HG03025 (cell line): ENCODE measurements around the gene HSD17B1.
A peak's percentile ranks its signal among the peaks of the same experiment; 100 is the strongest.

ENCODE experiments used
- ATAC-seq: cut with Tn5 transposase; IDR thresholded peaks from one replicate; pipeline ENCODE4 v1.9.1; 2021; ENCODE audit warnings: mild to moderate bottlenecking, moderate library complexity; ENCODE audit not compliant: unreplicated experiment, low FRiP score

HSD17B1 gene

DNA sequence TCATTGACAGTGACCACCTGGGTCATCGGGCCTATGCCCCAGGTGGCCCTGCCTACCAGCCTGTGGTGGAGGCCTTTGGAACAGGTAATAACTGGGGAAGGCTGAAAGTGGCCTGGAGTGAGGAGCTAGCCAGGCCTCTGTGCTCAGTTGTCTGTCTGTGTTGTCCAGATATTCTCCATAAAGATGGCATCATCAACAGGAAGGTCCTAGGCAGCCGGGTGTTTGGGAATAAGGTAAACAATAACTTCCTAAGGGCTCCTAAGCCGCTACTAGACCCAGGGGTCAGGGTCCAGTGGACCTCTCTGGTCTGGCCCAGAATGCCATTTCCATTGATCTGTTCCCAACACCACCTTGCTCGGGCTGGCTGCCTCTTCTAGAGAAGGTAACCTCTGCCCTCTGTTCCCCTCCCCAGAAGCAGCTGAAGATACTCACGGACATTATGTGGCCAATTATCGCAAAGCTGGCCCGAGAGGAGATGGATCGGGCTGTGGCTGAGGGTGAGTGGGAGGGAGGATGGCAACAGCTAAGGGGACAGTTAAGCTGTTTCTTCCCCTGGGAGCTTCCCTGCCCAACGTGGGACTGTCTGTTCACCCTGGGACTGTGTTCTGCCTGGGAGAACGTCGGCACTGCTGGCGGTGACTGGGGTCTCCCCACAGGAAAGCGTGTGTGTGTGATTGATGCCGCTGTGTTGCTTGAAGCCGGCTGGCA, 12.2 kb downstream of the HSD17B1 start:
- ATAC-seq = no peak

DNA sequence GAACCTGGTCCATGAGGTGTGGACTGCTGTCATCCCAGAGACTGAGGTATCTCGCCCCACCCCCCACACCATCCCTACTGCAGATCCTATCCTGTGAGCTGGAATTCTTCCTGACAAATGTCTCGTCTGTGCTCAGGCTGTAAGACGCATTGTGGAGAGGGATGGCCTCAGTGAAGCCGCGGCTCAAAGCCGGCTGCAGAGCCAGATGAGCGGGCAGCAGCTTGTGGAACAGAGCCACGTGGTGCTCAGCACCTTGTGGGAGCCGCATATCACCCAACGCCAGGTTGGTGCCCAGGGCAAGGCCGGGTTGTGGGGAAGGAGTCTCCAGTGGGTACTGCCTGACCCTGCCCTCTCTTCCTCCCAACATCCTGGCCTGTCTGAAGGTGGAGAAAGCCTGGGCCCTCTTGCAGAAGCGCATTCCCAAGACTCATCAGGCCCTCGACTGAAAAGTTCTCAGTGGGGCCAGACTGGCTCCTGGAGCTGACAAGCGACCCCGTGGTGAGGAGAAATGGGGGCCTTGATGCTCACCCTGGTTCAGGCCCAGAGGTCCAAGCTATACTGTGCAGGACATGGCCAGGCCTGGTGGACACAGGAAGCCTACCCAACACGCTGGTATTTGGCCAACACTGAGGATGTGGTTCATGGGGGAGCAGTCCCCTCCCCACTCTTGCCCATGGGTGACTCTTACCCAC, 12.9 kb downstream of the HSD17B1 start:
- ATAC-seq = no peak

DNA sequence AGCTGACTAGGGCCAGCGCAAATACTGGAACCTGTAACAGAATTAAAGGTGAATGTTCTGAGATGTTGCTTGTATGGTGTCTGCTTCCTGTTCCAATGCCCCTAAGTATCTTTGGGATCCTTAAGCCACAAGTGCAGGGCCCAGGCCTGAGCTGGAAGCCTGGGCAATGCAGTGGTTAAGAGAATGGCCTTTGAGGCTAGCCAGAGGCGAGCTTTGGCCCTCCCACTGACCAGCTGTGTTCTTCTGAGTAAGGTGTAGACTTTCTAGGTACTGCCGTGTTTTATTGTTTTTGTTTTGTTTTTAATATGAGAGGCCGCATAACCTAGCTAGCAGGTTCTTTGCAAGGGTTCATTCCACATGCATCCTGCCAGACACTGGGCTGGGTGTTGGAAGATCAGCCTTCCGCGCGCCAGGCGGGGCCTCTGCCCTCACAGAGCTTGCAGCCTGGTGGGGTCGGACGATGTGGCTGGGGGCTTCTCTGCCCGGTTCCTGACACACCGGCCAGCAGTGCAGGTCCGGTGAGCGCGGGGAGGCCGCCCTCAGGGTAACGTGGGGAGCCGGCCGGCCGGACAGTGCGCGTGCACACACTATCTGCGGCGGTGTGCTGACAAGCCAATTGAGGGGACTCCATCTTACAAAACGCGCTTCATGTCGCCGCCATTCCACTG, 13.6 kb downstream of the HSD17B1 start:
- no peak for ATAC-seq

DNA sequence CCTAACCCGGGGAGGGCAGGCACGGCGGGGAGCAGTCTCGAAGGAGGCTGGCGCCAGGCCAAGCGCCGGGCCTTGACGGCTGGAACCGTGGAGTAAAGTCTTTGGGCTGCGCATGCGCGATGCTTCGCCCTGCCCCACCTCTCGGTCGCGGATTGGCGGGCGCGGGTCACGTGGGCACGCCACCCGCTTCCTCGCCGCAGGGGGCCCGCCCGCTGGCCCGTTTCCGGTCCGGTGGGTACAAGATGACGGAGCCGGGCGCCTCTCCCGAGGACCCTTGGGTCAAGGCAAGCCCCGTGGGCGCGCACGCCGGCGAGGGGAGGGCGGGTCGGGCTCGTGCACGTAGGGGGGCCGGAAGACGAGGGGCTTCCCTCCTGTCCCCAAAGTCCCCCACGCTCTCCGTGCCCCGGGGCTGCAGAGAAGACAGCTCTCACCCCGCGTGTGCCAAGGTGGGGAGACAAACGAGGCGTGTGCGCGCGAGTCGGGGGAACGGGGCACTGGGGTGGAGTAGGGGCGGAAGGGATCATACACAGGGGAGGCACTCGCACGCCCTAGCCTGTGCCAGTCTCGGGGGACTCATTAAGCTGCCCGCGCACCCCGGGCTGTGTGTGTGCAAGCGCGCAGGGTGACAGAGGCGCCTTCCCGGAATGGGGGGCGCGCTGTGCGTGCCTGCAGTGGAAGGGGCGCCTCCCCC, 14.3 kb downstream of the HSD17B1 start, which contains the start of gene MLX:
Gene MLX (plus strand): TSS at position 218 of the 691 bp plus-strand sequence. CDS start 25 bp downstream, at position 243.
- peak; percentile 51 for ATAC-seq

DNA sequence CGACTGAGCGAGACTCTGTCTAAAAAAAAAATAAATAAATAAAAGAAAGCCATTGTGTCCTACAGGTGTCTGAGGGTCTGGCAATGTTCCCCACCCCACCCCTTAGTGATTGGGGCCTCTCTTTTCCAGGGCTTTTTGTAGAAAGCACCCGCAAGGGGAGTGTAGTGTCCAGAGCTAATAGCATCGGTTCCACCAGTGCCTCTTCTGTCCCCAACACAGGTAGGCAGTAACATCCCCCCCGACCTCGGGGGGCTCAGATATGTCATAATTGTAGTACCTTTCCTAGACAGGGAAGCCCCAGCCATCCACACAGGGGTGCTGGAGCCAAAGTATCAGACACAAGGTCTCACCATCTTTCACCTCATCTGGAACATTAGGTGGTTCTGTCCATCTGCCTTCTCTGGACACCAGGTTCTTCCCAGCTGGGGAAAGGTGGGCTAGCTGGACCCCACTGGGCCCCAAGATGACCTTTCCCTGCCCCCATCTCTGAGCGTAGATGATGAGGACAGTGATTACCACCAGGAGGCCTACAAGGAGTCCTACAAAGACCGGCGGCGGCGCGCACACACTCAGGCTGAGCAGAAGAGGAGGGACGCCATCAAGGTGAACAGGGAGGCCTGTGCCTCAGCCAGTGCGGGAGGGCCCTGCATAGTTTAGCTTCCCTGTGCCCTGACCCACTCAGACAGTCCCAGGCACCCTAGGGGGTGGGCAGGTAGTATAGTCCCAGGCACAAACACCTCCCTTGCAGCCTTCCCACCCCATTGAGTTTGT, 15.8 kb downstream of the HSD17B1 start:
- no peak for ATAC-seq

DNA sequence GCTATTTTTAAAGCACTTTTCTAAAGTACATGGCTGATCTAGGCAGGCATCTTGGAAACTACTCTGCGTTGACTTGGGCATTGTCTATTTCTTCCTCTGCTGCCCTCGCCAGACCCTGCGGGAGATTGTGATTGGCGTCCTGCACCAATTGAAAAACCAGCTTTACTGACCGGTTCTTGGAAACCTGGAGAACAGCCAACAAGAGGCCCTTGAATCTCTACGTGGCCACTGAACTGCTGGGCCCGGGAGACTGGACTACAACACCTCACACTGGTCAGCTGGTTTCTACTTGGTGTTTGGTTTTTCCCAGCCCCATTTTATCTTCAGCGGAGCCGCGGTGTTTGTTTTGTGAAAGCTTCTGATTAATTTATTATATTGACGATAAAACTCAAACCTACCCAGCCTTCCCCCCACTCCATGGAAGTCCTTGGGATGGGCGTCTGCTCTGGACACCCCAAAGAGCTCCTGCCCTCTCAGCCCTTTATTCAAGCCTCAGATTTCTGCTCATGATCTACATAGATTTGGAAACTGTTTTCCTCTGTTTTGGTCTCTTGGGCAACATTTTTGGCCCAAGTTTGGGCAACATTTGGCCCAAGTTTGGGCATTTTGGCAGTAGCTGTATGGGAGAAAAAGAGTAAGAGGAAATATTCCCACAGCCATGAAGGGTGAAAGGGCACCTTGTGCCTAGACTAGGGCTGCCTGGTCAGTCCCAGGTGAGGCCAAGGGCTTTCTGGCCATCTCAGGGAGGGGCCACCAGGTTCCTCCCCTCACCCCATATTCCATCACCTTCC, 18.9 kb downstream of the HSD17B1 start:
- no peak for ATAC-seq

DNA sequence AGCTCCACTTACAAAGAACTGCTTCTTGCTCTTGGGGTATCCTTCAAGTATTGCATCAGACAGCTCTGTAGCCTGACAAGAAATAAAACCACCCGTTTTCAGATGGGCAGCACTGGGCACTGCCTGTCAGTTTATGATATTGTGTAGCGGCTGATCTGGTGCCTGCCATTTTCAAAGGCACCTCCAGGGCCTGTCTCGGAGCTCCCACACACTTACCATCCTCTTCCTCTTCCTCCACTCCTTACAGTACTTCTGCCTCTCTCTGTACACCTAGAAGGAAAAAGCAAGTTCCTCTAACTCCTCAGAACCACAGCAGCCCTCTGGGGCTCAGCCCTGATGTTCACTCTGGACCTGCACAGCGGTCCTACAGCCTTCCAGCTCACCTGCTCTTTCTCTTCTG, 20.4 kb downstream of the HSD17B1 start:
- no peak for ATAC-seq

DNA sequence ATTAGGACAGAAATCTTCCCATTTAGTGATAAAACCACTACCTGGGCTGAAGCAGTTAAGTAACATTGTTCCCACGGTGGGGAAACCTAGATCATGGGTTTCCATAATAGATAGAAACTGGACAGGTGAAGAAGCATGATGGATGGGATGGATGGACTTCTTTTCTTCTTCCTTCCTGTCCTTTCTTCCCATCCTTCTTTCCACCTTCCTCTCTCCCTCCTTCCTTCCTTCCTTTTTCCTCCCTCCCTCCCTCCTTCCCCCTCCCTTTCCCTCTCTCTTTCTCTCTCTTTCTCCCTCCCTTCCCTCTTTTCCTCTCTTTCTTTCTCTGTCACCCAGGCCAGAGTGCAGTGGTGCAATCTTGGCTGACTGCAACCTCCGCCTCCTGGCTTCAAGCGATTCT, 21.7 kb downstream of the HSD17B1 start:
- no peak for ATAC-seq

DNA sequence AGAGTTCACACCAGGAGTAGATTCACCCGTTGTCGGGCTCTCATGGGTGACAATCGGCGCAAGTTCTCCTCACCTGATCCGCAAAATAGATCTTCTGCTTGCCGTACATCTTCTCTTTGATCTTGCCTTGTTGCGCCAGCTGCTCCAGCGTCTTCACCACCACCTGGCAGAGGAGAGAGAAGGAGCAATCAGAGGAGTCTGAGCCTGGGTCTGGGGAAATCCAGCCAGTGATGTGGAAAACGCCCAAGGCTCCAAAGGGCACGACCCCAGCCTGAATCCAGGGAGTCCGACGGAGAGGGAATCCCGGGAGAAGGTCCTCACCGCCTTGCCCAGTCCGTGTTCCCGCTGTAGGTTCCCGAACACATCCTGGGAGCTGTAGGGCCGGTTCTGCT, 24.4 kb downstream of the HSD17B1 start:
- no peak for ATAC-seq

DNA sequence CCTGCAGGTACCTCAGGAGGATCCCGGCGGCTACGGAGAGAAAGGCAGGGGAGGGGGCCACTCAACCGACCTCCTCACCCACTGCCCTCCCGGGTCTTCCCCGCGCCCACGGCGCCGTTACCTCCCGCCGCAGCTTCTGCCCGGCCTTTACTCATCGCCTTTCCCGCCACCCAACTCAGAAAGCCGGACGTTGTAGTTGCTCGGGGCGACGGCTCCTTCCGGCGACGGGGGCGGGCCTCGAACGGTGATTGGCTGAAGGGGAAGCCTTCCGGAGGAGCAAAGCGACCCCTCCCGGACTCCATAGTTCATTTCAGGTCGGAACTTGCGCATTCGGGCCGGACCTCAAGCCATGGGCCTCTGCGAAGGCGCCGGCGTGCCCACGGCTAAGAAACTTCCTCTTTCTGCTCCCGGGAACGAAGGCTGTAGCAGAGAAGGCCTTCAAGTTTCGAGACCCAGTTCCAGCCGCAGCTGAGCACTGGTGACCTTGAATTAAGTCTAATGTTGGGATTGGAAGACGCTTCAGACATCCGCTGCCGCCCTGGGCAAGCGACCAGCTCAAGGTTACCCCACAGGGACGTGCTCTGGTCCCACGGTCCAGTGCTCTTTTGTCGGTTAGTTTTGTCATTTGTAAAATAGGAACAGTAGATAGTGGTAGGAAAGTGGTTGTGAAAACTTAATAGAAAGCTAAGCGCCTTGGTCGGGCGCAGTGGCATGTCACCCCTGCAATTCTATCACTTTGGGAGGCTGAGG, 25.0 kb downstream of the HSD17B1 start, which contains the start of gene PSMC3IP:
Gene PSMC3IP (minus strand): TSS at position 198 of the 750 bp plus-strand sequence. CDS start 43 bp downstream, at position 155.
- ATAC-seq = peak; percentile 52

DNA sequence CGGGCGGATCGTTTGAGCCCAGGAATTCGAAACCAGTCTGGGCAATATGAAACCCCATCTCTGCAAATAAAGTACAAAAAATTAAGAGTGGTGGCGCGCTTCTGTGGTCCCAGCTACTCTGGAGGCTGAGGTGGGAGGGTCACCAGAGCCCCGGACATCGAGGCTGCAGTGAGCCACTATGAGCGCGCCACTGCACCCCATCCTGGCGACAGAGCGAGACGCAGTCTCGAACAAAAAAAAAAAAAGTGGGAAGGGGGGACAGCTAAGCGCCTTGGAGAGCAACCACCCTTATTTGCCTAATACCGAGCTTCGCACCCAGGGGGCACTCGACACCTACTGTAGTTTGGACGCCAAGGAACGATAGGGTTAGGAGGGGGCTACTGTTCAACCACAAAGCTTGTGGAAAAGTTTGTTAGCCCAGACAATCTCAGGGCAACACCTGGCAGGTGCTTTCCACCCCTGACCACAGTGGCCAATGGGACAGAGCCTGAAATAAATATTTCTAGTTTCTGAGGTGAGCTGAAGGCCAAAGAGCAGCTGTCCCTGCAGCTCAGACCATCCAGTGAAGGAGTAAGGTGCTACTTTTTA, 25.7 kb downstream of the HSD17B1 start:
- peak; percentile 44 for ATAC-seq

DNA sequence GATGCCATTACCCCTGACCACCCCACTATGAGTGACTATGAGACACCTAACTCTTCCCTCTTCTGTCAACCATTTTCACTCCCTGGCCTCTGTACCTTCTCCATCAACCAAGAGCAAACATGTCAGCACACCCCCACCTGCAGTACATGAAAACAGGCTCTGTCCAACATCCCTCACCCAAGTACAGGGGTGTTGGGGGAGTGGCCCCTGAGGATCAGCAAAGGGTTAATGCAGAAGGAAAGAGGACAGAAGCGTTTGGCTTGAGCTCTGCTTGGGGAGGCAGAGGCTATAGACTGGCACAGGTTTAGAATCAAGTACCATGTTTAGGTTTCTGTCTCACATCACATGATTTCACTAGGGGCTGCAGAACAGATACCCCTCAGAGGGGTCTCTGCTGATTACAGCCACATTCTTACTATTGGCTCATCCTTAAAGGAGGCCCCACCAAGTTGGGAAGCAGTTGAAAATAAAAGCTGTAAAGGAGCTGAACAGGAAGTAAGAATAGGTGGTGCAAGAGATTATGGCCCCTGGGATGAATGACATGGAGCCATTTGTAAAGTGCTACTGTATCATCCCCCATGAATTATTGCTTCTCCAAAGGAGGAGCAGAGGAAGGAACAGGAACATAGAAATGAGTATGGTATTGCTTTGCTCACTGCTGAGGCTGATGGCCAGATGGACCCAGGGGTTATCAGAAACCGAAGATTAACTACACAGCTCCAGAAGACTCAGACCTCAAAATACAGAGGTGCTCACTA, 27.2 kb downstream of the HSD17B1 start:
- no peak for ATAC-seq

DNA sequence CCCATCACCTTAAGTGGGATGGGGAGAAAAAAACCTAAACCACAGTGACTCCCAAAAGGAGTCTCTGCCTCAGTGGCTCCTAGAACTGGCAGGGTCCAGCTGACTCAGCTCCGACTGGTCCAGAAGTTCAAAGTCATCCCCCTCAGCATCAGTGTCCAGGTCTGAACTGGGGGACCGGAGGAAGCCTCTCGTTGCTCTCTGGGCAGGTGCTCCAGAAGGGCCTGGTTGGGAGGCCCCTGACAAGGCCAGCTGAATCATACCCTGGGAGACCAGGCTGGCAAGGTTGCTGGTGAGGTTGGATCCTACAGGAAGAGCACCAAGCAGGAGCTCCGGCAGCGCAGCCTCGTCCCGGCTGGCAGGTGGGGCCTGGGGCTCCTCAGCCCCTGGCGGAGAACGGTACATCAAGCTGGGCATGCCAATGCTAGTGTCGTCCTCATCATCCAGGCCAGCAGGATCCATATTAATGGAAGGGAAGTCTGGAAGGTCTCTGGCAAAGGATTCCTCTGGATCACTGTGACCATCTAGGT, 29.1 kb downstream of the HSD17B1 start:
- no peak for ATAC-seq

DNA sequence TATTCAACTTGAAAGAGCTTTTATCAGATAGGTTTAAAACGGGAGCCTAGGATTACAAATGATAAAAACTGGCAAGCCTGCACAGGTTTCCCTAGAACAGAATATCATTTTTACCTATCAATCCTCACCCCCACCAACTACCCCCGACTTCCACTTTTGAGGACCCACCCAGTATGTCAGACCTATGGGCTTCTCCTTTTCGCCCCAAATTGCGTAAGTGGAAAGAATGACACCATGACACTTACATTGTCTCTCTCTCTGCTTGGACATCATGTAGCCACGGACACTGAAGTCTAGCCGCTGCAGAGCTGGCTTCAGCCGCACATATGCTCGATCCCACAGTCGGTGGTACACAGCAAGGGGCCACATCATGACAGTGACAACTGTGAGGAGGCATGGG, 32.2 kb downstream of the HSD17B1 start:
- no peak for ATAC-seq

DNA sequence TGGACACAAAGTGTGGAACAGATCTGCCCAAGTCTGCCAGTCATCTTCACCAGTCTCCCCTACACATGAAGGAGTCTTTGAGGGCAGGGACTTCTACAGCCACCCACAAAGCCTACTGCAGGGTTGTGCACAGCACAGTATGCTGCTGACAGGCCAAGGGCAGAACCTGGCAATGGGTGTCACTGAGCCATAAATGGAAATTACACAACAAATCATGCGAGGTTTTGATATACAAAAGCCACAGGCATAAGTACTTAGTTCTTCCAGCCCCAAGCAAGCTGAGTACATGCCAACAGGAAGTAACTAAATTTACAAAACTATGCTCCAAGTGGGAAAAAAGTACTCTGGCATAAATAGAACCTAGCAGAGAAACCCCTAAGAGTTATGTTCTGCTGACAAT, 32.6 kb downstream of the HSD17B1 start:
- no peak for ATAC-seq

DNA sequence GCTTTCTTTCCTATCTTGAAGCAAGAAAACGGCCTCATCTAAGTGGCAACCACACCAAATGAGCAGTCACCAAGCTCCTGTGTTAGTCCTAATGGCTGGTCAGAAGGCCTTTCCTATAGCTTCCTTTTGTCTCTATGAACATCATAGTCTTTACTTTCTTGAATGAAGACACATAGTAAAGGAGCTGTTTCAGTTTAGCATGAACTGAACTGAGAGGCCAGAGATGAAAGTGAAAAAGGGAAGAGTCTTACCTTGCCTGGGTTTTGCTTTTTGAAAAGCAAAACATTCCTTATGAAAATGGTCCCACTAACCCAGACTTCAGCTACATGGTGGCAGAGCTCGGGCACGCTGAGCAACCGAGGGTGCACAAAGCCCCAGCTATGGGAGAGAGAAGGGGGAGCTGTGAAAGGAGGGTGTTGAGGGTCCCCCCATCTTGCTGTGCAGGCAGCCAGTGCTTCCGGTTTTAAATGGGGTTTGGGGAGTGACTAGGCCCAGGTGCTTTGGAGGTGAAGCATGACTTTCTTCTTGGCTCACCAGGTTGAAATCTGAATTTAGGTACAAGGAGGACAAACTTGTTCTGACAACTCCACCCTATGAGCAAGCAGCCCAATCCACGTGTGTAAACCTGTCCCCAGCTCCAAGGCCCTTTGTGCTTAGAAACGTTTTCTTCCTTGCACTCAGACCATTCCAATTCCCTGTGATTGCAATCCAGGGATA, 33.9 kb downstream of the HSD17B1 start:
- no peak for ATAC-seq

DNA sequence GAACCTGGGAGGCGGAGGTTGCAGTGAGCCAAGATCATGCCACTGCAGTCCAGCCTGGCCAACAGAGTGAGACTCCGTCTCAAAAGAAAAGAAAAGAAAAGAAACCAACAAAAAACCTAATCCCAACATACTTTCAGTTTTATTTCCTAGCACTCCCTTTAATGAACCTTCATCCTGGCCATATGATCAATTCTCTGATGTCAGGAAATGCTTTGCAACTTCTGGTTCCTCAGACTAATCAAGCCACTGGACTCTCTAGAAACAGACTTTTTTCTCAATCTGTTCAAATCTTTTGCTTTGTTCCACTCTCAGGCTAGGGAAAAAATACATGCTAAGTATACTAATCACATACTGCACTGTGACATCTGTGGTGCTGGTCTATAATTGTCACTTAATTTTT, 38.2 kb downstream of the HSD17B1 start:
- no peak for ATAC-seq
